Naive thymus-derived CD8-positive, alpha-beta T cell (primary cell): ENCODE results near the gene POF1B. TPM values are rescaled to one million over a fixed set of nuclear protein-coding genes. Genes with fewer than 3 reads are reported as not detected.
"Not testable (repeated sequence)": the region's sequence is repeated elsewhere in the genome, so short reads cannot be mapped to it uniquely, and the experiment has no call there.

Experiments used
- ATAC-seq, 2 donors: fragments of 150-1000 bp; cut with Tn5 transposase in 1 of 2; sonication (Bioruptor Pico), chemical (Tn5 transposase) in 1 of 2; 1 replicate in 1 of 2; 2 replicates in 1 of 2; pipeline ENCODE4 v1.10.0; 2021; ENCODE audit warnings: mild to moderate bottlenecking in 2 of 2, moderate library complexity in 2 of 2
- POLR2A ChIA-PET: fragments of 350-600 bp; sonication (Branson Sonifier 250); formaldehyde crosslinking; loops from one replicate; lab custom pipeline; 2021; ENCODE audit warnings: antibody characterized with exemption; lab: Charles Lee
- DNase-seq, 10 donors: peaks; one replicate each; pipeline versions ENCODE4 v3.0.0 to v3.0.0-alpha.2; 2020 to 2022
- H3K27ac Mint-ChIP-seq, 10 donors: one replicate each; pipeline ENCODE4 v1.8.0; 2020 to 2022; ENCODE audit warnings: mild to moderate bottlenecking in 10 of 10, mixed read lengths in 10 of 10, moderate library complexity in 4 of 10, inconsistent platforms in 1 of 10
- H3K27me3 Mint-ChIP-seq, 5 donors: one replicate each; pipeline ENCODE4 v1.8.0; 2021 to 2022; ENCODE audit warnings: mixed read lengths in 5 of 5
- H3K36me3 Mint-ChIP-seq, 3 donors: one replicate each; pipeline ENCODE4 v1.8.0; 2020 to 2022; ENCODE audit warnings: mixed read lengths in 3 of 3, mild to moderate bottlenecking in 2 of 3, inconsistent platforms in 1 of 3
- H3K4me1 Mint-ChIP-seq, 4 donors: one replicate each; pipeline ENCODE4 v1.8.0; 2021 to 2022; ENCODE audit warnings: mixed read lengths in 4 of 4
- H3K4me3 Mint-ChIP-seq, 10 donors: one replicate each; pipeline ENCODE4 v1.8.0; 2020 to 2022; ENCODE audit warnings: mild to moderate bottlenecking in 10 of 10, mixed read lengths in 10 of 10, moderate library complexity in 6 of 10, inconsistent platforms in 1 of 10
- H3K9me3 Mint-ChIP-seq, 9 donors: one replicate each; pipeline ENCODE4 v1.8.0; 2020 to 2022; ENCODE audit warnings: mixed read lengths in 9 of 9, mild to moderate bottlenecking in 3 of 9, inconsistent platforms in 1 of 9, moderate library complexity in 1 of 9
- polyA plus RNA-seq, 3 donors: library from polyadenylated mRNA; unstranded; fragments of 300-500 nt; fragmentation: Illumina TruSeq; gene quantifications; one replicate each; pipeline ENCODE4 v1.2.3, GENCODE V29; 2021
- total RNA-seq, 8 experiments: library from RNA in 2 of 8; stranded (reverse) in 2 of 8; gene quantifications; one replicate each; pipeline ENCODE4 v1.2.3 and lab custom pipeline; 2021 to 2026

Gene POF1B
- total and polyA plus RNA-seq, 5 experiments from 2014 or later = not detected

- no peak overlapping the region for H3K27ac Mint-ChIP-seq
- peaks cover 0 to 5% (median 0%) of the 10 kb centered on the region in 3 donors for H3K36me3 Mint-ChIP-seq
- peaks cover 0 to 9% (median 3%) of the 10 kb centered on the region in 9 donors for H3K9me3 Mint-ChIP-seq
- no peaks in the 10 kb centered on the region for H3K27me3 Mint-ChIP-seq
- DNase-seq = no peak
- H3K4me1 Mint-ChIP-seq = no peaks in the 10 kb centered on the region
- ATAC-seq = no peak
- H3K4me3 Mint-ChIP-seq = no peak overlapping the region
- POLR2A ChIA-PET = no interaction called here
Measured at GRCh38 chrX:85326234-85327059, 53.0 kb downstream of the POF1B start.

GRCh38 chrX:85311348-85311747 is 68.1 kb downstream of the POF1B start:
- H3K27ac Mint-ChIP-seq, POLR2A ChIA-PET, H3K4me3 Mint-ChIP-seq, H3K36me3 Mint-ChIP-seq, H3K27me3 Mint-ChIP-seq, H3K4me1 Mint-ChIP-seq, ATAC-seq, DNase-seq: not testable (repeated sequence)
- peaks cover 0 to 22% (median 0%) of the 10 kb centered on the region in 9 donors for H3K9me3 Mint-ChIP-seq

GRCh38 chrX:85309717-85310116 is 69.7 kb downstream of the POF1B start:
- DNase-seq = no peak
- Mint-ChIP-seq H3K4me1 (no peaks in the 10 kb centered on the region), H3K36me3 (peaks cover 0 to 6% (median 0%) of the 10 kb centered on the region in 3 donors), H3K4me3 (no peak overlapping the region), H3K9me3 (peaks cover 0 to 22% (median 0%) of the 10 kb centered on the region in 9 donors), H3K27ac (no peak overlapping the region), H3K27me3 (no peaks in the 10 kb centered on the region)
- no peak for ATAC-seq
- POLR2A ChIA-PET = no interaction called here

- no peak for ATAC-seq
- DNase-seq = no peak
- POLR2A ChIA-PET = no interaction called here
- H3K27me3 Mint-ChIP-seq = no peaks in the 10 kb centered on the region
- H3K4me1 Mint-ChIP-seq = peaks cover 0 to 2% (median 0%) of the 10 kb centered on the region in 4 donors
- H3K9me3 Mint-ChIP-seq = peaks cover 0 to 3% (median 0%) of the 10 kb centered on the region in 9 donors
- H3K36me3 Mint-ChIP-seq = peaks cover 0 to 2% (median 0%) of the 10 kb centered on the region in 3 donors
- no peak overlapping the region for H3K4me3 Mint-ChIP-seq
- H3K27ac Mint-ChIP-seq = no peak overlapping the region
Measured at GRCh38 chrX:85303544-85303943, 75.9 kb downstream of the POF1B start.

GRCh38 chrX:85288992-85289723 is 90.3 kb downstream of the POF1B start:
- Mint-ChIP-seq H3K9me3 (peaks cover 2 to 49% (median 9%) of the 10 kb centered on the region in 9 donors), H3K36me3 (peaks cover 0 to 9% (median 0%) of the 10 kb centered on the region in 3 donors), H3K4me3 (no peak overlapping the region), H3K27ac (no peak overlapping the region), H3K27me3 (no peaks in the 10 kb centered on the region), H3K4me1 (no peaks in the 10 kb centered on the region)
- ATAC-seq (no peak), DNase-seq (no peak)
- POLR2A ChIA-PET = no interaction called here

GRCh38 chrX:85285286-85285685 is 94.2 kb downstream of the POF1B start:
- POLR2A ChIA-PET, H3K4me3 Mint-ChIP-seq, ATAC-seq, H3K27ac Mint-ChIP-seq, H3K36me3 Mint-ChIP-seq, H3K27me3 Mint-ChIP-seq, H3K4me1 Mint-ChIP-seq, DNase-seq: not testable (repeated sequence)
- peaks cover 0 to 27% (median 9%) of the 10 kb centered on the region in 9 donors for H3K9me3 Mint-ChIP-seq

- peak overlapping the region; percentile 62 to 95 (median 92) for H3K27ac Mint-ChIP-seq
- peaks cover 0 to 5% (median 2%) of the 10 kb centered on the region in 3 donors for H3K36me3 Mint-ChIP-seq
- peak overlapping the region; percentile 89 to 98 (median 95) for H3K4me3 Mint-ChIP-seq
- POLR2A ChIA-PET = interaction anchor here (0.7 kb wide), 1 partner anchor 9 kb away, joined by 4 read pairs; no protein-coding TSS in a partner anchor
- ATAC-seq = peak; percentile 49 to 55
- H3K4me1 Mint-ChIP-seq = peaks cover 6 to 19% (median 14%) of the 10 kb centered on the region in 4 donors
- H3K9me3 Mint-ChIP-seq = peaks cover 0 to 3% (median 0%) of the 10 kb centered on the region in 9 donors
- DNase-seq = peak in 6 of 10 donors; percentile 1 to 29 (median 12)
- peaks cover 0 to 4% (median 1%) of the 10 kb centered on the region in 5 donors for H3K27me3 Mint-ChIP-seq
Measured at GRCh38 chrX:85244450-85245211, 134.8 kb downstream of the POF1B start.

- Mint-ChIP-seq H3K27ac (peak within 1 kb of the TSS; percentile 62 to 95 (median 92)), H3K9me3 (peaks cover 0 to 3% (median 0%) of the 10 kb centered on the region in 9 donors), H3K36me3 (peaks cover 0 to 5% (median 2%) of the 10 kb centered on the region in 3 donors), H3K4me3 (peak within 1 kb of the TSS; percentile 89 to 98 (median 95)), H3K27me3 (peaks cover 0 to 4% (median under 1%) of the 10 kb centered on the region in 5 donors), H3K4me1 (peaks cover 6 to 19% (median 14%) of the 10 kb centered on the region in 4 donors)
- ATAC-seq (peak; percentile 77 to 82), DNase-seq (peak; percentile 3 to 65 (median 28))
- POLR2A ChIA-PET = interaction anchor here (0.7 kb wide), 1 partner anchor 8 kb away, joined by 4 read pairs; no protein-coding TSS in a partner anchor
Measured at GRCh38 chrX:85243761-85244449, 135.6 kb downstream of the POF1B start, which contains the start of the genes SATL1 and ZNF711. TSS of gene SATL1 (minus strand) at chrX:85243779. CDS start at chrX:85108968, 134,811 bp downstream. TSS of gene ZNF711 (plus strand) at chrX:85243991. CDS start at chrX:85247573, 3,582 bp downstream.

- ATAC-seq (no peak), DNase-seq (no peak)
- H3K27me3 Mint-ChIP-seq = peaks cover 0 to 4% (median 0%) of the 10 kb centered on the region in 5 donors
- peaks cover 6 to 19% (median 14%) of the 10 kb centered on the region in 4 donors for H3K4me1 Mint-ChIP-seq
- peak overlapping the region in 7 of 10 donors; percentile 22 to 86 (median 66) for H3K27ac Mint-ChIP-seq
- H3K9me3 Mint-ChIP-seq = peaks cover 0 to 3% (median 0%) of the 10 kb centered on the region in 9 donors
- peaks cover 0 to 5% (median 0%) of the 10 kb centered on the region in 3 donors for H3K36me3 Mint-ChIP-seq
- H3K4me3 Mint-ChIP-seq = peak overlapping the region; percentile 65 to 95 (median 80)
- POLR2A ChIA-PET = no interaction called here
Measured at GRCh38 chrX:85243155-85243554, 136.3 kb downstream of the POF1B start.
